ENCODE data around the gene NHEJ1.
A peak's percentile ranks its signal among the peaks of the same experiment; 100 is the strongest.

NHEJ1 gene

DNA sequence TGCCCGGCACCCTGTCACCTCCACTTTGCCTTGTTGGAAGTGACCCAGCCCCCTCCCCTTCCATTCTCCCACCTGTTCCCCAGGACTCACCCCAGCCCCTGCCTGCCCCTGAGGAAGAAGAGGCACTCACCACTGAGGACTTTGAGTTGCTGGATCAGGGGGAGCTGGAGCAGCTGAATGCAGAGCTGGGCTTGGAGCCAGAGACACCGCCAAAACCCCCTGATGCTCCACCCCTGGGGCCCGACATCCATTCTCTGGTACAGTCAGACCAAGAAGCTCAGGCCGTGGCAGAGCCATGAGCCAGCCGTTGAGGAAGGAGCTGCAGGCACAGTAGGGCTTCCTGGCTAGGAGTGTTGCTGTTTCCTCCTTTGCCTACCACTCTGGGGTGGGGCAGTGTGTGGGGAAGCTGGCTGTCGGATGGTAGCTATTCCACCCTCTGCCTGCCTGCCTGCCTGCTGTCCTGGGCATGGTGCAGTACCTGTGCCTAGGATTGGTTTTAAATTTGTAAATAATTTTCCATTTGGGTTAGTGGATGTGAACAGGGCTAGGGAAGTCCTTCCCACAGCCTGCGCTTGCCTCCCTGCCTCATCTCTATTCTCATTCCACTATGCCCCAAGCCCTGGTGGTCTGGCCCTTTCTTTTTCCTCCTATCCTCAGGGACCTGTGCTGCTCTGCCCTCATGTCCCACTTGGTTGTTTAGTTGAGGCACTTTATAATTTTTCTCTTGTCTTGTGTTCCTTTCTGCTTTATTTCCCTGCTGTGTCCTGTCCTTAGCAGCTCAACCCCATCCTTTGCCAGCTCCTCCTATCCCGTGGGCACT lies 21.9 kb upstream of the NHEJ1 start:
- DNase-seq (ENCODE audit: low read depth) = no peak

DNA sequence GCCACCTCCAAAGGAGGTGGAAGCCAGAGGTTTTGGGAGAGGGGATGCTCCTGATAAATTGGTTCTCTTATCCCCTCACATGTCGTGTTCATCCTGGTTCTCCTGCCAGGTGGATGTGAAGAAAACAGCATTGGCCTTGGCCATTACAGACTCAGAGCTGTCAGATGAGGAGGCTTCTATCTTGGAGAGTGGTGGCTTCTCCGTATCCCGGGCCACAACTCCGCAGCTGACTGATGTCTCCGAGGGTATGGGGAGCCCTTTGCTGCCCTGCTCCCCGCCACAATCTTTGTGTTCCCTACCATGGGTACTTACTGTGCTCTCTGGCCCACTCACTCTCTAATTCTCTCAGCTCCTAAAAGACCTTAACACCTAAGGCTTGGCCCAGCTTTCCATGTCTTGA lies 20.9 kb upstream of the NHEJ1 start:
- no peak for DNase-seq (ENCODE audit: low read depth)

DNA sequence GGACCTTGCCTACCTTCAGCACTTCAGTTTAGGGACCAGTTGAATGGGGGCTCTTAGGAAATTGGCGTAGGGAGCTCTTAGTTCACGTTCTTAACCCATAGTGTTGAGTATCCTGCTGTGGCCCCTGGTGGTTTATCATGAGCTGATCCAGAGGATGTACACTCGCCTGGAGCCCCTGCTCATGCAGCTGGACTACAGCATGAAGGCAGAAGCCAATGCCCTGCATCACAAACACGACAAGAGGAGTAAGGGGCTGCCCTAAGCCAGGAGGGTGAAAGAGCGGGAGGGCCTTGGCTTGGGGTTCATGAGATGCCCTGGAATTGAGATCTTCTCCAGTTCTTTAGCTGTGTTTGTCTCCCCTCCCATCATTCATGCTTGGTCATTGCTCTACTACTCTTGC lies 20.3 kb upstream of the NHEJ1 start:
- no peak for DNase-seq (ENCODE audit: low read depth)

DNA sequence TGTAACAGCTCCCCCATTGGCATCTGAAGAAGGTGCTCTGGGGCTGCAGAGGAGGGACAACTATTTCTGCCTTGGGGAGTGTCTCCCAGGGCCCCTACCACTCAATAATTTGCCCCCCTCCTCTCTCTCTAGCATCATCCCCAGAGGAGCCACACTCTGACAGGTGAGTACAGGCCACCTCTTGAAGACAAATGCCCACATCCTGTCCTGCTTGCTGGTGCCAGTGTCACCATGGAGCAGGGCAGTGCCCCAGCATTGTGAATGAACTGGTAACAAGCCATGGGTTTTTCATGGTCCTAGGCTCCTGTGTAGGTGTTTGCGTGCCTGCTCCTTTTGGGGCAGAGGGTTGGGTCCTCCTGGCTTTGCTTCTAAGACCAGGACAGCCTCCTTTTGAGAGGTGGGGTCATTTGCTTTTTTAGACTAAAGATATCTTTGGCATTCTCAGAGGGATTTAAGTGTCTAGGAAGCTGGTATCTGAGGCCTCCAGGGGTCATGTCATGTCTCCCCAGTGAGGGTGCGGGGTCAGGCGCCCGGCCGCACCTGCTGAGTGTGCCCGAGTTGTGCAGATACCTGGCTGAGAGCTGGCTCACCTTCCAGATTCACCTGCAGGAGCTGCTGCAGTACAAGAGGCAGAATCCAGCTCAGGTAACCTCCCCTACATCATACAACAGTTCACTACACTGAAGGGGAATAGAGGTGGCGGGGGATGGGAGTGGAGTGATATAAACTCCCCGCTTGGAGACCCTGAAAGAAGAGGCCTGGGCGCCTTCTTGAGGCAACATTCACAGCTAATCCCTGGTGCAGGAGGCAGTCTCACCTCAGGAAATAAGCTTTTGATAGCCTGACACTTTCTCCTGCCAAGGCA lies 19.2 kb upstream of the NHEJ1 start:
- no peak for DNase-seq (ENCODE audit: low read depth)

DNA sequence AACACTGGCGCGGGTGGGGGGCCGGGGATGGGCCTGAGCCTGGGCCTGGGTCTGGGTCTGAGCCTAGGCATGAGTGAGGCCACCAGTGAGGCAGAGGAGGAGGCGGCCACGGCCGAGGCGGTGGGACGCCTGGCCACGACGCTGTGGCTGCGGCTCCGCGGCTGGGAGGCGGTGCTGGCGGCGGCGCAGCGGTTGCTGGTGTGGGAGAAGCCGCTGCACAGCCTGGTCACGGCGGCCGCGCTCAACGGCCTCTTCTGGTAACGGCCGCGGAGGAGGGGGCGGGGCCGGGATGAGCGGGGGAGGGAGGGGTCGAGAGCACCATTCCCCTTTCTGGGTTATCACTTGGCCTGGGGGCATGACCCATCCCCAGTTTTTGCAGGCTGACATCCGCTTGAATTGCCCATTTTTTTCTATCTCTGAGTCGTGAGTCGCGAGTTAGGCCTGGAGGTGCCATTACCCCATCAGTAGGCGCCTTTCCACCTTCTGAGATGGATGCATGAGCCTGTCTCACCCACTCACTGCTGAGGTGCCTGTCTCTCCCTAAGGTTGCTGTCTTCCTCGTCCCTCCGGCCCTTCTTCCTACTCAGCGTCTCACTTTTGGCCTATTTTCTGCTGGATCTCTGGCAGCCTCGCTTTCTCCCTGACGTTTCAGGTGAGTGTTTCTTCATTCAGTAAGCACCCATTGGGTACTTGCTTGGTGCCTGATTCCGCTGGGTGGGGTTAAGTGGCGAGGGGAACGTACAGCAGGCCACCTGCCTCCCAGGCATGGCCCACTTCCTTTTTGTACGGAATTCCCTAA lies 18.0 kb upstream of the NHEJ1 start:
- DNase-seq (ENCODE audit: low read depth) = peak; percentile 51

DNA sequence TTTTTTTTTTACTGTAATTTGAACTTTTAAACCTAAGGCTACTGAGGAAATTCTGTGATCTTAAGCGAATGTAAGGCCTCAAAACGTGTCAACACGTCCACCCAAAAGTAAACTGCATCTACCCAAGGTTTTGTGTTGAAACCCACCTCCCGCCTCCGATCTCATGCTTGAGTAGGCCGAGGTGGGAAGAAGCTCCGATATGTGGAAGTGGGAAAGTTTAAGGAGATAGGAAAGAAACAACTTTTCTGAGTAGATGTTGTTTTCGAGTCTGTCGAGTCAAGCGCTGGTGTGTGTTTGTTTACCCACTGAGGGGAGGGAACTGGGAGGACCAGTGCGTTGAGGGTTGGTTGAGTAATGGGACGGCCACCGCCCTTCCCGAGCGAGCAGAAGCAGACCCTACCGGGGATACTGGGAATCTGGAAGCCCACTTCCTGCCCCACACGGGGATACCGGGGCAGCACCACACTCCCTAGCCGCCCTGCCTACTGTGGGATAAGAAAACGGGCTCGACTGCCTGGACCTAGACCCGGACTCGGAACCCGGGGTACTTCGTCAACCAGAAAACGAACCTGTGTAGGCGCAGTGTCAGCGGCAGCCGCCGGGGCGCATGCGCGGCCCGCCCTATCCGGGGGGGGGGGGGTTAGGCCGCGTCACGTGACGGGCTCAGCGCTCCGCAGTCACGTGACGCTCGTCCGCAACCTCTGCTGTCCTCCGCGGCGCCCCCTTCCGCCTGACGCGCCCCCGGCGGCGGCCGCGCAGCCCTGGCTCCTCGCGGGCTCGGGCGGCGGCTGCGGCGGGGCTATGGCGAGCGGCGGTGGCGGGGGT lies 17.1 kb upstream of the NHEJ1 start, which contains the start of gene RETREG2:
Gene RETREG2 (plus strand): TSS at position 724 of the 825 bp plus-strand sequence. CDS start 78 bp downstream, at position 802.
- peak; percentile 93 for DNase-seq (ENCODE audit: low read depth)

DNA sequence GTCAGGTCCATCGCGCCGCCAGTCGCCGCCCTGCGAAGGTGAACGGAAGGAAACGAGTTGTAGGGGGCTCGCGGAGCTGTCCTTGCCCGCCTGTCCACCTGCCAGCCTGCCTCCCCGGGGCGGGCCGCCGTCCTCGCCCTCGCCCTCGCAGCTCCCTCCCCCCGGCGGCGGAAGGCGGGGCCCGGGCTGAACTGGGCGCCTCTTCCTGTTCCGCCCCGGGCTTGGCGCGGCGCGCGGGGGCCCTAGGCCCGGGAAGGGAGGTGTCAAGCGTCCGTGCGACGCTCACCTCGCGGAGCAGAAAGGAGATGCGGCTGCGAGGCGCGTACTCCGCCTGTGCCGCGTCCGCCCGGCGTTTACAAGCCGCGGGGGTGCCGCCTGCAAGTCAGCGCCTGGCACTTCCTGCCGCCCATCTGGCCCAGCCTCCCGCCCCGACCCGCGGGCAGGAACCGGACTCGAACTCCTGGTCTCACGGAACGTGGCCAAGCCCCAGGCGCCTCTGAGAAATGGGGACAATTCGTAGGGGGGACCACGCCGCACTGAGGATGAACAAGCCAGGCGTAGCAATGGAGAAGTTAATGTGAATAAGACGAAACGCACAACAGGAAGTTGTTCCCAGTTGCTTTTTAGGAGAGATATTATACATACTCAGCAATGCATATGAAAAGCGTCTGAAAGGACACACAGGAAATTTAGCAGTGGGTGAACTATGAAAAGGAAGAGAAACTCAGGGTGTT lies 16.4 kb upstream of the NHEJ1 start, which contains the start of gene CNPPD1:
Gene CNPPD1 (minus strand): TSS at position 108 of the 734 bp plus-strand sequence. CDS start 97 bp downstream, at position 11.
- peak; percentile 86 for DNase-seq (ENCODE audit: low read depth)

DNA sequence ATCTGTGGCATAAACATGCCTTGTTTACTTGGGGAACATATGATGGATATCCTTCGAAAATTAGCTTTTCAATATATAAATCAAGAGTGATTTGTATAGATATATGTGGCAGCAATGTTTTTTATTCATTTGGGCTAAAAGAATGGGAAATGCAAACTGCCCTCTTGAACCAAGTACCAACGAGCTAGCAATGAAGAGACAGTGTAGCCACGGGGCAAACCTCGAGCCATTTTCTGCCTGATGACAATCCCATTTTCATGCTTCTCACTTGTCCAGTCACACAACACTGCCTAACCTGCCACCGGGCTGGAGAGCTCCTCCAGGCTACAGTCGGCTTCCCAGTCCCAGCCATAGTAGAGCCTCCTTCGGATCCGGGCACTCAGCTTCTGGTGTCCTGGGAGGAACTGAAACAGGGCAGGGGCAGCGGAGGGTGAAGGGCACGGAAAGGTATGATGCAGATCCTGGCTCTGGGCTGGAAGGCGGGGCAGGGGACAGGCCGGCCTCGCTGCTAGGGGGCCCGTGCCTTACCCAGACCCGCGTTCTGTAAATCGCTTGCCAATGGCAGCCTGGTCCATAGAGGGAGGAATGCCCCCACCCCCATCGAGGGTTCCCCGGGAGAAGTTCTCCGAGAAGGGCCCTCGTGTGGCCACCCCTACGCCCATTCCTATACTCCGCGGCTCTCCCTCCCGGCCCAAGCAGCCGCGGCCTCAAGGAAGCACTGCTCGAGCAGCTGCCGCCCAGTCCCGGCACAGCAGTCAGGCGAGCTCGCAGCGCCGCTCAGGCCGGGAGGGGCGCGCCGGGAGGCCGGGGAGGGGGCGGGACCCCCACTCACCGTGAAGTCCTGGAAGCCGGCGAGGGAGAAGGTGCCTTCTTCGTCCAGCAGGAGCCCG lies 15.6 kb upstream of the NHEJ1 start:
- DNase-seq (ENCODE audit: low read depth) = peak; percentile 55

DNA sequence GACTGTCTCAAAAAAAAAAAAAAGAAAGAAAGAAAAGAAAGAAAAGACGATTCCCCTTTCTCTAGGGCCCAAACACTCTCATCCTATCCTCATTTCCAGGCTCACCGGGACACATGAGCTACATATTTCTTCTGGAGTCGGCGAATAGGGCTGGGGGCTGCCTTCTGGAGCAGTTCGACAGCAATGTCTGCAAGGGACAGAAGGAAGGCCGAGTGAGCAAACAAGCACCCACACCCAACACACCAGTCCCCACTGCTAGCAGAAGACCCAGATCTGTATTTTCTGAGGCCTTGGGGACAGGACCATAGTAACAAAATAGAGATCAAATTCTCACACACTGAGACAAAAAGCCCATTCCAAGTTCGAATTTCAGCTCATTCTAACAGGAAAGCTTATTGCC lies 14.9 kb upstream of the NHEJ1 start:
- no peak for DNase-seq (ENCODE audit: low read depth)

DNA sequence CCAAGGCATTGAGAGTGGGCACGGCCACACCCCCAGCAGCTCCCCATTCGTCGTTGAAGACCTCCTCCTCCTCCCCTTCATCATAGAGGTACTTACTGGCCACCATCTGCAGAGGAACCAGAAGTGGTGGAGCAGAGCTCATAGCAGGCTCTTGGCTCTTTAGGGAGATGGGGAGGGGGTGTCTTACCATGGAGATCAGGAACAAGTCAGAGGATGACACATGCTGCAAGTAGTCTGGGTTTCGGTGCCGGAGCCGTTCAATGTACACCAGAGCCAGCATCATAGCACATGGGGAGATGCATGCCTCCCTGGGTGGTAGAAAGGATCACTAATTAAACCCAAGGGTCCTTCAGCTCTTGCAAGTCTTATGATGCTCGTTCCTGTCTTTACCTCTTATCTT lies 14.2 kb upstream of the NHEJ1 start:
- no peak for DNase-seq (ENCODE audit: low read depth)

DNA sequence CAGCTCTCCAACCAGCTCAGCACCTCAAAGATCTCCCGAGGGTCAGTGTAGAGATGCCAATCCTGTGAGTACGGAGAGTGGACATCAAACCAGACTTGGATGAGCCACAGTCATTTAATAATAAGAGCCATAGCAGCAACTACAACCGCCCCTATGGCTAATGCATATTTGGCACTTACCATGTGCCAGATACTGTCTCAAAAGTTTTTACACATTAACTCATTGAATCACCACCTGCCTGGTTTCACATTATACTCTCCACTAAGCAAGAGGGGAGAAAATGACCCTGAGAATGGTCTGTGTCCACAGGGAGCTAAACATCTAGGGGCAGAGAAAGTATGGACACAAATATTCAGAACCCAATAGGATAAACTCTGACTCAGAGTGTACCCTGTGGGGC lies 13.5 kb upstream of the NHEJ1 start:
- no peak for DNase-seq (ENCODE audit: low read depth)

DNA sequence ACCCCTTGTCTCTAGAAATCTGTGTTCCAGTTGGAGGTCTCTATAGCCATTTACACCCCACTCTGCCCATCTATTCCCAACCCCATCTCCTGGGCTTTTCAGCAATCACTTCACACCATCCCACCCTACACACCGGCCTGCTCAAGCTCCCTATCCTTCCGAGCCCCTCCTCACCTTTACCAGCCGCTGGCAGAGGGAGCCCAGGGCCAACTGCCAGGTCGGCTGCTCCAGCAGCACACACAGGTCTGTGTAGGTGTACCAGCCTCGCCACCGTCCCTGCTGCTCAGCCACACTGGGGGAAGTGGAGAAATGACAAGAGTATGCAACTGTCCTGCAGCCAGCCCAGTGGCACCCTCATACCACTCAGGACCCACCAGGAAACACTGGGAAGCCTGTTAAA lies 12.6 kb upstream of the NHEJ1 start:
- DNase-seq (ENCODE audit: low read depth) = no peak

DNA sequence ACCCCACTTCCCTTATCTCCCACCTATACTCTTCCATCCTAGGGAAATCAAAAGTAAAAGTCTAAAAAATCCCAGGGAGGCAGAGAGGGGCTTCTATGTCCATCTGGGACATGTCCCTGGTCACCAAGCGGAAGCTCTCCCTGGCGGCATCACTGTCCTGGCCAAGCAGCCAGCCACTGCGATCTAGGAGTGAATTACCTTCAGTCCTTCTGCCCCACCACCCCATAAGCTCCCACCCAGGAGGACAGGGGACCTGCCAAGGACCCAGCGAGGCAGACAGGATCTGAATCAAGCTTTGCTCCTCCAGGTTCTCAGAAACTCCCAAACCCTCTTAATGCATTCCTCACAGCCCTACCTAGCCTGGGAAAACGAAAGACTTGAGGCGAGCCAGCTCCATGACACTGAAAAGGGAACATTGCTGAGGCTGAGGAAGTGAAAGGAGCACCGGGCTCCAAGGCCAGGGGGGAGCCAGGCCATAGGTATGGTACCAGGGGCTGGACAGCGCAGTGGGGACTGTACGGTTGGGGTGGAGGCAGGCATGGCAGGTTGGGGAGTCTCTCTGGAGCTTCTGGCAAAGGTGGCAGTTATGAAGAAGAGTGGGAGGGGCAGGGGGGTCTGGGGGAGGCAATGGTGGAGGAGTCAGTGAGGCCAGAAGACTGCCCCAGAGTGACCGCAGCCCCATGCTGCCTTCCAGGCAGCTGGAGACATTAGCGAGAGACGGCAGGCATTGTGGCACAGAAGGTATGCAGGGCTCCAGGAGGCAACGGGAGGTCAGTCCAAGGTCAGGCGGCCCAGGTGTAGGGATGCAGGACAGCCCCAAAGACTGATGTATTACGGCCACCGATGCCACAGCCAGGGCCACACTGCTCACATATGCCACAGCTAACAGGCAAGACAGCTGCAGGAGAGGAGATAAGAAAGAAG lies 11.9 kb upstream of the NHEJ1 start:
- no peak for DNase-seq (ENCODE audit: low read depth)

DNA sequence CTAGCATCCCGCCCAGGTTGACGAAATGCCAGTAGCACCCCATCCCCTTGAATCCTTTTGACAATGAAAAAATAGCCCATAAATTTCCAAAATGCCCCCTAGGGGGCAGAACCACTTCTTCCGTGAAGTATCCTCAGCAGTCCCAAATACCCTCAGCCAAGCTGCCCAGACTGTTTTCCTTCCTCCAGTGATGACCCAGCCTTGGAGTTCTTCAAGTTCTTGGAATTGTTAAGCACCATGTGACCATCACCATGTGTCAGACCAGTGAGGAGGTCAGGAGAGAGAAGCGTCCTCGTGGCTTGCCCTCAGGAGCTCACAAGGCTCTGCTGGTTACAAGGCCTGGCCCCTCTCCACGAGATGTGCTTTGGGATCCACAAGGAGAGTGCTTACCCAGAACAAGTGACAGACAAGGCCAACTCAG lies 10.6 kb upstream of the NHEJ1 start:
- DNase-seq (ENCODE audit: low read depth) = peak; percentile 76

DNA sequence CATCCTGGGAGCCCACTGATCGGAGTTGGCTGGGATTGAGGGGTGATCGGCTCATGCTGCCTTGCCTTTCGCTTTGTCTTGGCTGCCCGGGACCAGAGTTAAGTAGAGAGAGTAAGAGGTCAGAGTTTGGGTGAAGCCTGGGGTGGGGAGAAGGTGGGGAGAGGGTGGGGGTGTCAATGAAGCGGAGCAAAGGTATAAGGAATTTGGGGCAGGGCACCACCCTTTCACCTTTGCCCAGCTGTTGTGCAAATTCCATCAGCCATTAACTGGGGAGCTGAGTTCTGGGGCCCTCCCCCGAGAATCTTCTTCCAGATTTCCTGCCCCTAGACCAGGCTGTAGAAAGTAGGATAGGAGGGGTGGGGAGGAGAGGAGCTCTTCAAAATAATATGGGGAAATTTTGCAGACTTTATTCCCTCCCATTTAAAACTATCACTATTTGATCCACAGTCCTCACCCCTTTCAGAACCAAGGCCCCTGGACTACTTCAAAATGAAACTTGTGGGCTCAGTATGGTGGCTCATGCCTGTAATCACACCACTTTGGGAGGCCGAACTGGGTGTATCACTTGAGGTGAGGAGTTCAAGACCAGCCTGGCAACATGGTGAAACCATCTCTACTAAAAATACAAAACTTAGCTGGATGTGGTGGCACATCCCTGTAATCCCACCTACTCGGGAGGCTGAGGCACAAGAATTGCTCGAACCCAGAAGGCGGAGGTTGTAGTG lies 9.5 kb upstream of the NHEJ1 start, which contains the start of gene SLC23A3:
Gene SLC23A3 (minus strand): TSS at position 100 of the 725 bp plus-strand sequence. CDS start 45 bp downstream, at position 55.
- no peak for DNase-seq (ENCODE audit: low read depth)

DNA sequence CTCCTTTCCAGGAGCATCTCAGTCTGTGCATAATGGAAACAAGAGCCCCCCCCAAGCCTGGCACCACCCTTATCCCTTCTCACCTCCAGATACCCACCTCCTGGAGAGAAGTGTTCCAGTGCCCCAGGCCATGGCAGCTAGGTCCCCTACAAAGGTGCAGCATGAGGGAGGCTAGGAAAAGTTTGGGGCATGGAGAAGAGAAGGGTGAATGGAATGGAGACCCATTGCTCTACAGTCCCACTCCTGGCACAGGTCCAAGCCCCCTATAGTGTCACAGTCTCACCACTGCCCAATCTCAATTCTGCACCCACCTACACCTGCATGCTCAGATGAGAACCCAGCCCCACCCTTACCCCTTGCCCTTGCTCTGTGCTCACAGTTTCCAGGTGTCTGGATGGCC lies 8.3 kb upstream of the NHEJ1 start:
- no peak for DNase-seq (ENCODE audit: low read depth)

DNA sequence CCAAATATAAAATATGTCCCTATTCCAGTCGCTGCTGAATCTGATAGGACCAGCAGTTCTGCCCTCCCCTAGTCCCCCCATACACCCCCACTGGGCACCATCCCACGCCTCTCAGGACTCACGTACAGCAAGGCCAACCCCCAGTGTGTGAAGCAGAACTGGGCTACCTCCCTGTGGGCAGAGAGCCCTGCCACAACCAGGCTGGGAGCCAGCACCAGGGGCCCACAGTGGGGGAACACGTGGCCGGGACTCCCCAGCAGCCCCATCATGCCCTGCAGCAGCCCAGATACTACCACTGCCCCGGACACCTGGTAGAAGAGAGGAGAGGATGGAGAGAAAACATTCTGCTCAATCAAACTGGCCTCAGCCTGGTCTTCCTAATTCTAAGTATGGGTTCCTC lies 7.9 kb upstream of the NHEJ1 start:
- no peak for DNase-seq (ENCODE audit: low read depth)

DNA sequence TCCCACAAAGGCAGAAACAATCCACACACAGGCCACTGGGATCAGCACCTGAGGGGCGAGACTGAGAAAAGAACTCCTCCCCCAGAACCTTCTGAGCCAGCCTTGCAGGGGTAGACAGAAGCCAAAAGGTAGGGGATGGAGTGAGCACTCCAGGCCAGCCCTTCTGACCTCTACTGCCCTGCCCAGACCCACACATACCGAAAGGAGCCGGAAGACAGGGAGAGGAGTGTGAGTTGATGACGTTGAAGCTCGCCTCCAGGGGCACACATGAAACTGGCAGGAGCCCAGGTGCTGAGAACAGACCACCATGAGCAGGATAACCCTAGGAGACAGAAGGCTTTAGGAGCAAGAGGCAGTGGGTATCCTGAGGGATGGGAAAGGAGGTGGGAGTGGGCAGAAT lies 7.4 kb upstream of the NHEJ1 start:
- DNase-seq (ENCODE audit: low read depth) = no peak
